ENCODE data around the gene THBS4.

THBS4 gene

DNA sequence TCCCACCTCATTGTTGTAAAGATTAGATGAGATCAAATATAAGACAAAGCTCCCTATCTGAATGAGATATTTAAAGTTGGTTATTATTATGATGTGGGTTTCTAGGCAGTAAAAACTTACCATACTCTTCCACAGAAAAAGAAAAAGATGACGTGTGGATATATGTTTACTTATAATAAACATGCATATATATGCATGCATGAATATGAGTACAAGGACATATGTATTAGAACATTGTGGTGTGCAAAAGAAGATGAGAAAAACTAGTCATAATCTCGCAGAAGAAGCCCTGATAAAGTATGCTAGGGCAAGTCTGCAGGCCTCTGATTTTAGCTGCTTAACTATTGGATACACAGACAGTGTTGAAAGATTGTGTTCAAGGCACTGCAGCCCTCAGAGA, 10.1 kb upstream of the THBS4 start:
- Histone ChIP-seq H3K36me3 (replicated peaks; ENCODE audit: insufficient read depth, low read length) (no peaks in the 10 kb centered on the region), H3K27me3 (replicated peaks; ENCODE audit: insufficient read depth, low read length) (no peaks in the 10 kb centered on the region), H3K9me2 (replicated peaks; ENCODE audit: insufficient read depth, low read length) (no peaks in the 10 kb centered on the region), H3K9ac (ENCODE audit: low read length) (no peak overlapping the region), H3K27ac (ENCODE audit: low read length) (no peak overlapping the region), H3K4me2 (ENCODE audit: low read depth, low read length) (no peak overlapping the region), H3K4me3 (ENCODE audit: low read length) (no peak overlapping the region), H3F3A (ENCODE audit: insufficient read depth, low read length) (no peaks in the 10 kb centered on the region), H3K4me1 (ENCODE audit: low read length) (no peaks in the 10 kb centered on the region), H3K79me2 (ENCODE audit: low read length) (no peaks in the 10 kb centered on the region), H3K9me3 (replicated peaks; ENCODE audit: insufficient read depth, low read length) (no peaks in the 10 kb centered on the region), H4K20me1 (ENCODE audit: insufficient read depth, low read length) (no peaks in the 10 kb centered on the region), H2AFZ (ENCODE audit: low read length) (no peak overlapping the region)
- DNase-seq = no peak
- TF ChIP-seq, protein P1, sequence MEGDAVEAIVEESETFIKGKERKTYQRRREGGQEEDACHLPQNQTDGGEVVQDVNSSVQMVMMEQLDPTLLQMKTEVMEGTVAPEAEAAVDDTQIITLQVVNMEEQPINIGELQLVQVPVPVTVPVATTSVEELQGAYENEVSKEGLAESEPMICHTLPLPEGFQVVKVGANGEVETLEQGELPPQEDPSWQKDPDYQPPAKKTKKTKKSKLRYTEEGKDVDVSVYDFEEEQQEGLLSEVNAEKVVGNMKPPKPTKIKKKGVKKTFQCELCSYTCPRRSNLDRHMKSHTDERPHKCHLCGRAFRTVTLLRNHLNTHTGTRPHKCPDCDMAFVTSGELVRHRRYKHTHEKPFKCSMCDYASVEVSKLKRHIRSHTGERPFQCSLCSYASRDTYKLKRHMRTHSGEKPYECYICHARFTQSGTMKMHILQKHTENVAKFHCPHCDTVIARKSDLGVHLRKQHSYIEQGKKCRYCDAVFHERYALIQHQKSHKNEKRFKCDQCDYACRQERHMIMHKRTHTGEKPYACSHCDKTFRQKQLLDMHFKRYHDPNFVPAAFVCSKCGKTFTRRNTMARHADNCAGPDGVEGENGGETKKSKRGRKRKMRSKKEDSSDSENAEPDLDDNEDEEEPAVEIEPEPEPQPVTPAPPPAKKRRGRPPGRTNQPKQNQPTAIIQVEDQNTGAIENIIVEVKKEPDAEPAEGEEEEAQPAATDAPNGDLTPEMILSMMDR (IDR thresholded peaks at IDR 0.05; ENCODE audit: low read length) = no peak
- no peak for TF ChIP-seq EZH2phosphoT487 (IDR thresholded peaks at IDR 0.05; ENCODE audit: low read length)
- no peak for TF ChIP-seq EZH2 (optimal IDR thresholded peaks at IDR 0.05; ENCODE audit: low read depth, low read length)

DNA sequence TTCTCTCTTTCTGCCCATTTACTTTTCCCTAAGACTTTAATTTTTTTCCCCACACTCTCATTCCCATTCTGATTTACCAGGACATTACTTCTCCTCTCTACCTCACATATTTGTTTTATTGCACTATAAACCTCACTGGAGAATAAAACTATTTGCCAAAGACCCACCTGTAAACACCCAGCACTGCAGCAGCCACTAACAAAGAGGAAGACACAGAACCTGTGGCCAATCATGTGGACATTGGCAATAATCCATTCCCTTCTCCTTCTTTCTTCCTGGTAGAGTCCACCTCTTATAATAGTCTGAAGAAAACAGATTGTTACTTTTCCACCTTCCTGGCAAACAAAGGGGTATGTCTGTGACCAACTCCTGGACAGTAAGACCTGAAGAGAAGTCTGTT, 8.3 kb upstream of the THBS4 start:
- no peak for TF ChIP-seq EZH2 (optimal IDR thresholded peaks at IDR 0.05; ENCODE audit: low read depth, low read length)
- no peak for TF ChIP-seq EZH2phosphoT487 (IDR thresholded peaks at IDR 0.05; ENCODE audit: low read length)
- TF ChIP-seq, protein P1 (IDR thresholded peaks at IDR 0.05; ENCODE audit: low read length) = no peak
- H3K36me3 ChIP-seq (replicated peaks; ENCODE audit: insufficient read depth, low read length) = no peaks in the 10 kb centered on the region

DNA sequence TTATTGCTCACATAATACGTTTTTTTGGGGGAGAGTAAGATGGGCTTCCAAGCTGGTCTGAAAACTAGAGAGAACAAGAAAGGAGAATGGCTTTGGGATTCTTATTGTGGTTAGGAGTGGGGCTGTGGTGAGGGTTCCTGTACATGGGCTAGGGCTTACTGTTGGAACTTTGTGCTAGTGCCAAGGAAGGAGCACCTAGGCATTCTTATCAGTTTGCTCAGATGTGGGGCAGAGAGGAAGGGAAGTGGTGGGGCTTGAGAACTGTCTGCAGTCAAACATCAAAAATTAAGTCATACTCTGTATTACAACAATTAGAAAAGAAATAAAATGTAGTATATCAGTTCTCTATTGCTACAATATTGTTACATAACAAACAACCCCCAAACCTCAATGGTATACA, 4.0 kb upstream of the THBS4 start:
- H3K4me3 ChIP-seq (ENCODE audit: low read length) = no peak overlapping the region
- H2AFZ ChIP-seq (ENCODE audit: low read length) = no peak overlapping the region
- H3F3A ChIP-seq (ENCODE audit: insufficient read depth, low read length) = no peaks in the 10 kb centered on the region
- DNase-seq = no peak
- no peak overlapping the region for H3K9ac ChIP-seq (ENCODE audit: low read length)
- H3K4me2 ChIP-seq (ENCODE audit: low read depth, low read length) = no peak overlapping the region
- no peaks in the 10 kb centered on the region for H3K4me1 ChIP-seq (ENCODE audit: low read length)
- no peaks in the 10 kb centered on the region for H4K20me1 ChIP-seq (ENCODE audit: insufficient read depth, low read length)
- no peaks in the 10 kb centered on the region for H3K79me2 ChIP-seq (ENCODE audit: low read length)
- no peaks in the 10 kb centered on the region for H3K9me2 ChIP-seq (replicated peaks; ENCODE audit: insufficient read depth, low read length)
- TF ChIP-seq, protein P1 (IDR thresholded peaks at IDR 0.05; ENCODE audit: low read length) = no peak
- no peak for TF ChIP-seq EZH2phosphoT487 (IDR thresholded peaks at IDR 0.05; ENCODE audit: low read length)
- TF ChIP-seq EZH2 (optimal IDR thresholded peaks at IDR 0.05; ENCODE audit: low read depth, low read length) = no peak
- H3K9me3 ChIP-seq (replicated peaks; ENCODE audit: insufficient read depth, low read length) = no peaks in the 10 kb centered on the region
- H3K27me3 ChIP-seq (replicated peaks; ENCODE audit: insufficient read depth, low read length) = no peaks in the 10 kb centered on the region
- H3K36me3 ChIP-seq (replicated peaks; ENCODE audit: insufficient read depth, low read length) = no peaks in the 10 kb centered on the region
- no peak overlapping the region for H3K27ac ChIP-seq (ENCODE audit: low read length)

More for the DNA sequence above, 8.3 kb upstream of the THBS4 start:
- DNase-seq = no peak
- H3K4me3 ChIP-seq (ENCODE audit: low read length) = no peak overlapping the region
- no peak overlapping the region for H2AFZ ChIP-seq (ENCODE audit: low read length)
- H3K27me3 ChIP-seq (replicated peaks; ENCODE audit: insufficient read depth, low read length) = no peaks in the 10 kb centered on the region
- H3F3A ChIP-seq (ENCODE audit: insufficient read depth, low read length) = no peaks in the 10 kb centered on the region
- no peaks in the 10 kb centered on the region for H3K79me2 ChIP-seq (ENCODE audit: low read length)
- no peak overlapping the region for H3K27ac ChIP-seq (ENCODE audit: low read length)
- H3K9ac ChIP-seq (ENCODE audit: low read length) = no peak overlapping the region
- no peaks in the 10 kb centered on the region for H3K4me1 ChIP-seq (ENCODE audit: low read length)
- H3K9me3 ChIP-seq (replicated peaks; ENCODE audit: insufficient read depth, low read length) = no peaks in the 10 kb centered on the region
- no peaks in the 10 kb centered on the region for H3K9me2 ChIP-seq (replicated peaks; ENCODE audit: insufficient read depth, low read length)
- H3K4me2 ChIP-seq (ENCODE audit: low read depth, low read length) = no peak overlapping the region
- no peaks in the 10 kb centered on the region for H4K20me1 ChIP-seq (ENCODE audit: insufficient read depth, low read length)
